Lung (tissue), 12 donors: ENCODE measurements around the gene MAP4K1. TPM values are rescaled to one million over a fixed set of nuclear protein-coding genes. Genes with fewer than 3 reads are reported as not detected.

ENCODE experiments used
- ATAC-seq: fragments of 200-7000 bp; cut with Tn5 transposase; one replicate; pipeline ENCODE4 v1.9.1; 2020; ENCODE audit warnings: moderate number of reproducible peaks; ENCODE audit not compliant: insufficient read depth, low FRiP score
- DNase-seq, 3 donors: peaks; one replicate each; pipeline ENCODE4 v3.0.0-alpha.2; 2013 to 2017
- H3K27ac ChIP-seq, 2 donors: one replicate each; pipeline ENCODE4 v1.5.1; 2013; ENCODE audit warnings: mild to moderate bottlenecking in 2 of 2, moderate library complexity in 2 of 2, control low read depth in 1 of 2, inconsistent platforms in 1 of 2, low read depth in 1 of 2, low read length in 1 of 2
- H3K27me3 ChIP-seq, 3 donors: one replicate each; pipeline ENCODE4 v1.5.1; 2013; ENCODE audit warnings: low read length in 2 of 3; ENCODE audit not compliant: control insufficient read depth in 3 of 3, insufficient read depth in 3 of 3
- H3K36me3 ChIP-seq, 4 donors: one replicate each; pipeline ENCODE4 v1.5.1; 2013; ENCODE audit warnings: low read length in 4 of 4, mild to moderate bottlenecking in 1 of 4, moderate library complexity in 1 of 4; ENCODE audit not compliant: control insufficient read depth in 4 of 4, insufficient read depth in 4 of 4
- H3K4me1 ChIP-seq, 5 donors: one replicate each; pipeline ENCODE4 v1.5.1; 2013; ENCODE audit warnings: low read length in 5 of 5, mild to moderate bottlenecking in 2 of 5, moderate library complexity in 1 of 5; ENCODE audit not compliant: control insufficient read depth in 5 of 5, insufficient read depth in 5 of 5
- H3K4me3 ChIP-seq: one replicate; pipeline ENCODE4 v1.5.1; 2013; ENCODE audit warnings: mild to moderate bottlenecking, control low read depth, moderate library complexity
- H3K9ac ChIP-seq, 2 donors: one replicate each; pipeline ENCODE4 v1.5.1; 2013; ENCODE audit warnings: low read length in 2 of 2, control low read depth in 1 of 2; ENCODE audit not compliant: insufficient read depth in 1 of 2
- H3K9me3 ChIP-seq, 4 donors: one replicate each; pipeline ENCODE4 v1.5.1; 2013; ENCODE audit warnings: low read length in 3 of 4, mild to moderate bottlenecking in 1 of 4, moderate library complexity in 1 of 4; ENCODE audit not compliant: control insufficient read depth in 4 of 4, insufficient read depth in 3 of 4
- CTCF ChIP-seq: IDR thresholded peaks from 2 replicates; pipeline ENCODE4 v1.5.1; 2012; ENCODE audit warnings: mild to moderate bottlenecking; ENCODE audit errors: control extremely low read depth, extremely low read depth
- WGBS, 2 donors: extraction: QIAGEN DNeasy Blood & Tissue Kit; methylation state at CpG; one replicate each; pipeline ENCODE4 v1.1.7; 2013; 5-methylcytosine and 5-hydroxymethylcytosine counted together
- polyA plus RNA-seq, 2 donors: library from polyadenylated mRNA; stranded (reverse); fragments of 200-250 nt; gene quantifications; one replicate each; pipeline ENCODE4 v1.2.1, GENCODE V29; 2013
- total RNA-seq, 2 donors: library from RNA; depleted of rRNA in 1 of 2; stranded (reverse); fragments of >200 nt in 1 of 2; gene quantifications; one replicate each; pipeline ENCODE4 v1.2.1, GENCODE V29; 2014 to 2021
- donor health status: control.
- donor health status: control.
- donor health status: Bipolar disorder and iron deficiency.
- donor health status: healthy.
- donor health status: DM: yes; HTN: yes; CAD: no.

Gene MAP4K1
- total and polyA plus RNA-seq, 4 donors, result 4.0 to 13.1 (median 8.4) TPM

DNA sequence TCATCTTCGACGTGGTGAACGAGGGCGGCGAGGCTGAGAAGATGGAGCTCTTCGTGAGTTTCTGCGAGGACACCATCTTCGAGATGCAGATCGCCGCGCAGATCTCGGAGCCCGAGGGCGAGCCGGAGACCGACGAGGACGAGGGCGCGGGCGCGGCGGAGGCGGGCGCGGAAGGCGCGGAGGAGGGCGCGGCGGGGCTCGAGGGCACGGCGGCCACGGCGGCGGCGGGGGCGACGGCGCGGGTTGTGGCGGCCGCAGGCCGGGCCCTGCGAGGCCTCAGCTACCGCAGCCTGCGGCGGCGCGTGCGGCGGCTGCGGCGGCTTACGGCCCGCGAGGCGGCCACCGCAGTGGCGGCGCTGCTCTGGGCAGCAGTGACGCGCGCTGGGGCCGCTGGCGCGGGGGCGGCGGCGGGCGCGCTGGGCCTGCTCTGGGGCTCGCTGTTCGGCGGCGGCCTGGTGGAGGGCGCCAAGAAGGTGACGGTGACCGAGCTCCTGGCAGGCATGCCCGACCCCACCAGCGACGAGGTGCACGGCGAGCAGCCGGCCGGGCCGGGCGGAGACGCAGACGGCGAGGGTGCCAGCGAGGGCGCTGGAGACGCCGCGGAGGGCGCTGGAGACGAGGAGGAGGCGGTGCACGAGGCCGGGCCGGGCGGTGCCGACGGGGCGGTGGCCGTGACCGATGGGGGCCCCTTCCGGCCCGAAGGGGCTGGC is 52.6 kb downstream of the MAP4K1 start:
- Histone ChIP-seq H3K4me3 (no peak overlapping the region), H3K27me3 (peaks cover 0 to 13% (median 9%) of the 10 kb centered on the region in 3 donors), H3K4me1 (peaks cover 0 to 5% (median 0%) of the 10 kb centered on the region in 5 donors), H3K9ac (no peak overlapping the region), H3K9me3 (no peaks in the 10 kb centered on the region), H3K36me3 (no peaks in the 10 kb centered on the region), H3K27ac (peak overlapping the region in 1 of 2 donors; percentile 37)
- DNase-seq (peak in 1 of 3 donors; percentile 16), ATAC-seq (peak; percentile 59)
- 3 to 12% methylated on average over 71 to 111 of the region's 111 CpGs for WGBS, 2 donors
- no peak for TF ChIP-seq CTCF

DNA sequence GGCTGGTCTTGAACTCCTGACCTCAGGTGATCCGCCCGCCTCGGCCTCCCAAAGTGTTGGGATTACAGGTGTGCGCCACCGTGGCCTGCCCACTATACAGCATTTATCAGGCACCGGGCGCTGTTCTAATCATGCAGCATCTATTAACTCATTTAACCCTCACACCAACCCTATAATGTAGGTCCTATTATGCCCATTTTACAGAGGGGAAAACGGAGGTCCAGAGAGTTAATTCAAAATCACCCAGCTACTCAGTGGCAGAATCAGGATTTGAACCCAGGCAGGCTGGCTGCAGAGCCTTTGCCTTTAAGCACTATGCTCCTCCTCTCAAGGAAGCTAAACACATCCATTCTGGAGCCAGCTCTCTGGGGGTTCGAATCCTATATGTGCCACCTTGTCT is 54.3 kb downstream of the MAP4K1 start:
- TF ChIP-seq CTCF, result no peak
- DNase-seq (no peak), ATAC-seq (no peak)
- Histone ChIP-seq H3K36me3 (no peaks in the 10 kb centered on the region), H3K9ac (no peak overlapping the region), H3K27ac (no peak overlapping the region), H3K27me3 (peaks cover 0 to 13% (median 9%) of the 10 kb centered on the region in 3 donors), H3K9me3 (no peaks in the 10 kb centered on the region), H3K4me1 (peaks cover 0 to 5% (median 0%) of the 10 kb centered on the region in 5 donors), H3K4me3 (no peak overlapping the region)
- WGBS, 2 donors, result 91 to 96% methylated on average over 9 of the region's 9 CpGs

DNA sequence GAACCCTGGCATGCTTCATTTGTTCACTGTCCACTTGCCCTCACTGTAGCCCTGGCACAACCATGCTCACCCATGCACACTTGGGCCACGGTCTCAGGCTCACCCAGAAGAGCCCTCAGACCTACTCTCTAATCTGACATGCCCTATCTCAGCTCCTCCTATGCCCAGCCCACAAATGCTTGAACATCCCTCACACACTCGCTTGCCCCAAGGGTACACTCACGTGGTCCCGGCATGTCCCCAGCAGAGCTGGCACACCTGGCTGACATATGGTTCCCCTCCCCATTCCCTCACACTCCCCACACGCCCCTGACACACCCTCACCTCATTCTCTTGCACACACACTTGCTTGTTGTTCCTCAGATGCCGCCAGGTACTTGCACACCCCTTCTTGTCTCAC is 55.7 kb downstream of the MAP4K1 start:
- no peak for TF ChIP-seq CTCF
- DNase-seq (no peak), ATAC-seq (no peak)
- Histone ChIP-seq H3K9me3 (no peaks in the 10 kb centered on the region), H3K9ac (no peak overlapping the region), H3K36me3 (no peaks in the 10 kb centered on the region), H3K27me3 (peaks cover 0 to 13% (median 9%) of the 10 kb centered on the region in 3 donors), H3K4me1 (peaks cover 0 to 7% (median 0%) of the 10 kb centered on the region in 5 donors), H3K4me3 (no peak overlapping the region), H3K27ac (no peak overlapping the region)
- 67 to 68% methylated on average over 6 of the region's 6 CpGs for WGBS, 2 donors
